Measurements from ENCODE around the gene EBF4.

The EBF4 gene, protein sequence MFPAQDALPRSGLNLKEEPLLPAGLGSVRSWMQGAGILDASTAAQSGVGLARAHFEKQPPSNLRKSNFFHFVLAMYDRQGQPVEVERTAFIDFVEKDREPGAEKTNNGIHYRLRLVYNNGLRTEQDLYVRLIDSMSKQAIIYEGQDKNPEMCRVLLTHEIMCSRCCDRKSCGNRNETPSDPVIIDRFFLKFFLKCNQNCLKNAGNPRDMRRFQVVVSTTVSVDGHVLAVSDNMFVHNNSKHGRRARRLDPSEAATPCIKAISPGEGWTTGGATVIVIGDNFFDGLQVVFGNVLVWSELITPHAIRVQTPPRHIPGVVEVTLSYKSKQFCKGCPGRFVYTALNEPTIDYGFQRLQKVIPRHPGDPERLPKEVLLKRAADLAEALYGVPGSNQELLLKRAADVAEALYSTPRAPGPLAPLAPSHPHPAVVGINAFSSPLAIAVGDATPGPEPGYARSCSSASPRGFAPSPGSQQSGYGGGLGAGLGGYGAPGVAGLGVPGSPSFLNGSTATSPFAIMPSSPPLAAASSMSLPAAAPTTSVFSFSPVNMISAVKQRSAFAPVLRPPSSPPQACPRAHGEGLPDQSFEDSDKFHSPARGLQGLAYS

DNA sequence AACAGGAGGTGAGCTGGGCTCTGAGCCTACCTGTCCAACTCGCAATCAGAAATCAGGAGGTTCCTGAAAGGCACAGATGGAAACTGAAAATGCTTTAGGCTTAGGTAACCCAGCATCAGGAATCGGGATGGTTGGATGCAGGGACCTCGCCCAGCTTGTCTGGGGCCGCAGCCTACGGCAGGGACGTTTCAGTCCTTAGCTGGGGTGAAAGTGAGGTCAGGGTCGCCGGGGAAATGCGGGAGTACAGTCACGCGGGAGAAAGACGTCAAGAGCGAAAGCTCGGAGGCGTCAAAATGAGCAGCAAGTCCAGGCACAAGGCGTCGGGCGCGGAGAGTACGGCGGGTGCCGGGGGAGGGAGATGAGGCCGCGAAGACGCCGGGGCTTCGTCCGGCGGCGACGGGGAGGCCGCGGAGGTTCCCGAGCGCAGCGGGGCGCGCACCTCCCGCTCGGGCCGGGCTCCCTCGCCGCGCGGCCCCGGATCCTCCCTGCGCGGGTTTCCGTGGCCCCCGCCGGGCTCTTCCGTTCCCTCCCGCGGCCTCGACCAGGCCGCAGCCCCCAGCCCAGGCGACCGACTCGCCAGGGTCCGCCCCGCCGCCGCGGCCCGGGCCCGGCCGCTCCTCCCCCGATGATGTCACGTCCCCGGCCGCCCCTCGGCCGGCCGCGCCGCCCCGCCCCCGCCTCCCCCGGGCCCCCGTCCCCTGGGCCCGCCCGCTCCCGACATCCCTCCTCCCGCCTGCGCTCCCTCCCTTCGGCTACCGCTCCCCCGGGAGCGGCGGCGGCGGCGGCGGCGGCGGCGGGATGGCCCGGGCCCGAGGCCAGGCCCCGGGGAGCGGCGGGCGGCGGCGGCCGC lies at the start of gene EBF4:
Gene EBF4, plus strand, starts transcription at position 745 of the 850 bp plus-strand sequence. CDS start 866 bp downstream, outside the sequence.
- POLR2A ChIA-PET = no interaction called here
- peak; percentile 81 for DNase-seq (ENCODE audit: extremely low spot score)
- TF ChIP-seq TARDBP (IDR thresholded peaks at IDR 0.05) = no peak
- peak; percentile 92 for TF ChIP-seq L3MBTL2 (conservative IDR thresholded peaks at IDR 0.05)
- CTCF ChIA-PET = interaction anchor here (1.5 kb wide), 1 partner anchor 160 kb away, joined by 4 read pairs; no protein-coding TSS in a partner anchor

DNA sequence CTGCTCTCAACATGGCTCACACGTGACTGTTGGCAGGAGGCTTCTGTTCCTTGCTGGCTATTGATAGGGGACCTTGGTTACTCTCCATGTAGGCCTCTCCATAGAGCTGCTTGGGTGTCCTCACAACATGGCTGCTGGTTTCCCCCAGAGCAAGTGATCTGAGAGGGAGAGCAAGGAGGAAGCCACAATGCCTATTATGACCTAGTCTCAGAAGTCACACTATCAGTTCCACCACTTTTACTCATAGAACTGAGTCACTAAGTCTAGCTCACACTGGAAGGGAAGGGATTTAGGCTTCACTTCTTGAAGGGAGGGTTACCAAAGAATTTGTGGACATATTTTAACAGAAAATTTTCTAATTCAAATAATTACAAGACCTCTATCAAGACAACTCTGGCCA lies 48.9 kb upstream of the EBF4 start:
- POLR2A ChIA-PET = interaction anchor here (1.9 kb wide), 1 partner anchor 9 kb away, joined by 5 read pairs; no protein-coding TSS in a partner anchor
- CTCF ChIA-PET = no interaction called here
- no peak for DNase-seq (ENCODE audit: extremely low spot score)
- TF ChIP-seq TARDBP (IDR thresholded peaks at IDR 0.05) (no peak), SUZ12 (IDR thresholded peaks at IDR 0.05) (no peak), ZNF384 (IDR thresholded peaks at IDR 0.05) (no peak), FOXK2 (IDR thresholded peaks at IDR 0.05) (no peak), FOXA1 (IDR thresholded peaks at IDR 0.05) (no peak), BHLHE40 (IDR thresholded peaks at IDR 0.05; ENCODE audit: borderline replicate concordance) (no peak), LEF1 (IDR thresholded peaks at IDR 0.05; ENCODE audit: borderline replicate concordance) (no peak), ARNT (IDR thresholded peaks at IDR 0.05) (no peak), CTBP1 (IDR thresholded peaks at IDR 0.05; ENCODE audit: borderline replicate concordance) (no peak), L3MBTL2 (conservative IDR thresholded peaks at IDR 0.05) (no peak), SP1 (IDR thresholded peaks at IDR 0.05) (no peak), FOXM1 (IDR thresholded peaks at IDR 0.05; ENCODE audit: borderline replicate concordance) (no peak), HDGF (IDR thresholded peaks at IDR 0.05; ENCODE audit: borderline replicate concordance) (no peak), NFRKB (IDR thresholded peaks at IDR 0.05) (no peak), ELF4 (IDR thresholded peaks at IDR 0.05) (no peak)
- TF ChIP-seq, protein P1, sequence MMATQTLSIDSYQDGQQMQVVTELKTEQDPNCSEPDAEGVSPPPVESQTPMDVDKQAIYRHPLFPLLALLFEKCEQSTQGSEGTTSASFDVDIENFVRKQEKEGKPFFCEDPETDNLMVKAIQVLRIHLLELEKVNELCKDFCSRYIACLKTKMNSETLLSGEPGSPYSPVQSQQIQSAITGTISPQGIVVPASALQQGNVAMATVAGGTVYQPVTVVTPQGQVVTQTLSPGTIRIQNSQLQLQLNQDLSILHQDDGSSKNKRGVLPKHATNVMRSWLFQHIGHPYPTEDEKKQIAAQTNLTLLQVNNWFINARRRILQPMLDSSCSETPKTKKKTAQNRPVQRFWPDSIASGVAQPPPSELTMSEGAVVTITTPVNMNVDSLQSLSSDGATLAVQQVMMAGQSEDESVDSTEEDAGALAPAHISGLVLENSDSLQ (IDR thresholded peaks at IDR 0.05) = no peak

DNA sequence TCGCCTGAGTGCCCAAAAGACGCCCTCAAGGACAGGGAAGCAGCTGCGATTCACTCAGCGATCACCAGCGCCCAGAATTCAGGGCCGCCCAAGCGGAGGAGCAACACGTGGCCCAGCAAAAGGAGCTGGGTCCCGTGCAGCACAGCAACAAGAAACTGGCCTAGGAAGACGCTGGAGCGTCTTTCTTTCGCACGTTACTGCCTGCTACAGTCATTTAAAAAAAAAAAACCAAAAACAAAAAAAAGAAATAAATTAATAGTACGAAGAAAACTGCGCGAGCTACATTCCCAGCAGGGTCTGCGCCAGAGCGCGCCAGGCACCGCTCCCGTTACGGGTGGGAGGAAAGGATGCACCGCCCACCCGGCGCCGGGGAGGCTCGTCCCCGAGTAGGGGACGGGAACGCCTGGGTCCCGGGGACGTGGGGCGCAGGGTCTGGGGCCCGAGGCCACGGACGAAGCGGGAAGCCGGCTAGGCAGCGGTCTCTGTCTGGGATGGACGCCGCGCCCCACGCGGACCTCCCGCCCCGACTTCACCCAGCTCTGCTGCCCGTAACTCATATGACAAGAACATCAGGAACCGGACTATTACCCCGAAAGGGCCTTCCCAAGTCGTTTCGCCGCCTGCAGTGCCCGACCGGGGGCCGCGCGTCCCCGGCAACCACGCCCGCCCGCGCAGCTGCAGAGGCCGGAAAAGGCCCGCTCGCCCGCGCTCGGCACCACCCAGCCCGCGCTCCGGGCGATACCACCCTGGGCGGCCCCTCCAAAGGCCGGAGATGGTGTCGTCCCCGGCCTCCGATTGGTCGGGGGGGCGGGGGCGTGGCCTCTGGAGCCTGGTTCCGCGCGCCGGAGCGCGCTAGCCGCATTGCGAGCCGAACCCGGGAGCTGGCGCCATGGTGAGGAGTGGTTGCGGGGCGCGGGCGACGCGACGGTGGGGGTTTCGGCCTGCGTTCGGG lies 40.5 kb upstream of the EBF4 start, which contains the start of gene NOP56:
Gene NOP56, plus strand, starts transcription at position 861 of the 952 bp plus-strand sequence. Its CDS starts 29 bp downstream, at position 890.
- CTCF ChIA-PET = interaction anchor here (0.5 to 2.7 kb wide), 5 partner anchors 11 to 425 kb away, joined by 3 to 11 read pairs (median 3); partner anchors contain the start of gene ZNF343

DNA sequence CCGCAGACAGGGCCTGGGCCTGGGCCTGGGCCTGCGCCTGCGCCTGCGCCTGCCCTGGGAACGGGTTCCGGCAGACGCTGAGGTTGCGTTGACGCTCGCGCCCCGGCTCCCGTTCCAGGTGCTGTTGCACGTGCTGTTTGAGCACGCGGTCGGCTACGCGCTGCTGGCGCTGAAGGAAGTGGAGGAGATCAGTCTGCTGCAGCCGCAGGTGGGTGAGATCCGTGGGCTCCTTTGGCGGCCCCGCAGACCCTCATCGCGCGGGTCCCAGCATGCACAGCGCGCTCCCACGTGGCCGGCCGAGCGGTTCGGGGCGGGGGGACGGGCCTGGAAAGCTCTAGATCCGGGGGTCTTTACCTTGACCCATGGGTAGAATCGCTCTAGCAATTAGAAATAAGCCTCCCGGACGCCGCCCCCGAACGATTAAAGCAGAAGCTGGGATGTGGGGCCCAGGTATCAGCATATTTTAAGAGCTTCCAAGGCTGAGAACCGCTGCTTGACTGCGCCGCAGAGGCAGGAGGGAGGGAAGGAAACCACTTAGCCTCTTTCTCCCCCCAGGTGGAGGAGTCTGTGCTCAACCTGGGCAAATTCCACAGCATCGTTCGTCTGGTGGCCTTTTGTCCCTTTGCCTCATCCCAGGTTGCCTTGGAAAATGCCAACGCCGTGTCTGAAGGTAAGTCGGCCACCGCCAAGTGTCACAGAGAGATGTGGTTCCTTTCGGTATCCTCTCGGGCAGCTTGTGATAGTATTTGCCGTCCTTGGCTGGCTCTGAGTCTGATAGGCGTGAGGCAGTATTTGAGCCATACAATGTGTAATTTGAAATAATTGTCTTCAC lies 39.6 kb upstream of the EBF4 start:
- ChIA-PET CTCF (interaction anchor here (0.5 to 0.7 kb wide), 2 partner anchors 131 to 424 kb away, joined by 4 read pairs; no protein-coding TSS in a partner anchor), POLR2A (interaction anchor here (0.8 to 7.0 kb wide), 23 partner anchors 8 to 389 kb away, joined by 3 to 79 read pairs (median 5); partner anchors contain the start of genes IDH3B, PTPRA, SNRPB and ZNF343)
- DNase-seq (ENCODE audit: extremely low spot score) = peak; percentile 45
- TF ChIP-seq, protein P1 (IDR thresholded peaks at IDR 0.05) = no peak
- TF ChIP-seq ZNF384 (IDR thresholded peaks at IDR 0.05) (no peak), SP1 (IDR thresholded peaks at IDR 0.05) (no peak), SUZ12 (IDR thresholded peaks at IDR 0.05) (no peak), ARNT (IDR thresholded peaks at IDR 0.05) (no peak), FOXM1 (IDR thresholded peaks at IDR 0.05; ENCODE audit: borderline replicate concordance) (no peak), L3MBTL2 (conservative IDR thresholded peaks at IDR 0.05) (peak; percentile 81; the same call in 1 of the 2 replicates), ELF4 (IDR thresholded peaks at IDR 0.05) (peak; percentile 55; the same call in 1 of the 2 replicates), FOXA1 (IDR thresholded peaks at IDR 0.05) (no peak), NFRKB (IDR thresholded peaks at IDR 0.05) (no peak), TARDBP (IDR thresholded peaks at IDR 0.05) (no peak), LEF1 (IDR thresholded peaks at IDR 0.05; ENCODE audit: borderline replicate concordance) (no peak), FOXK2 (IDR thresholded peaks at IDR 0.05) (no peak), BHLHE40 (IDR thresholded peaks at IDR 0.05; ENCODE audit: borderline replicate concordance) (no peak), HDGF (IDR thresholded peaks at IDR 0.05; ENCODE audit: borderline replicate concordance) (no peak)

More for the DNA sequence above, 40.5 kb upstream of the EBF4 start, which contains the start of gene NOP56:
- TF ChIP-seq L3MBTL2 (conservative IDR thresholded peaks at IDR 0.05) (peak; percentile 73), LEF1 (IDR thresholded peaks at IDR 0.05; ENCODE audit: borderline replicate concordance) (peak; percentile 83; the same call in 1 of the 2 replicates), HDGF (IDR thresholded peaks at IDR 0.05; ENCODE audit: borderline replicate concordance) (no peak), ELF4 (IDR thresholded peaks at IDR 0.05) (0 out of 2 replicates have a peak, but pooled peaks have one; percentile 9), CTBP1 (IDR thresholded peaks at IDR 0.05; ENCODE audit: borderline replicate concordance) (no peak)
- POLR2A ChIA-PET = interaction anchor here (0.6 to 7.0 kb wide), 29 partner anchors 8 to 390 kb away, joined by 3 to 79 read pairs (median 4); partner anchors contain the start of genes IDH3B, PTPRA and SNRPB
- peak; percentile 93 for DNase-seq (ENCODE audit: extremely low spot score)

All from HEK293T (cell line).